GM18498 (cell line): ENCODE measurements around the gene ARHGEF38.
"Not testable (repeated sequence)": the region's sequence is repeated elsewhere in the genome, so short reads cannot be mapped to it uniquely, and the experiment has no call there.

Experiments used
- ATAC-seq: cut with Tn5 transposase; IDR thresholded peaks from one replicate; pipeline ENCODE4 v1.9.1; 2021; ENCODE audit warnings: mild to moderate bottlenecking, moderate library complexity; ENCODE audit not compliant: unreplicated experiment

The ARHGEF38 gene

DNA sequence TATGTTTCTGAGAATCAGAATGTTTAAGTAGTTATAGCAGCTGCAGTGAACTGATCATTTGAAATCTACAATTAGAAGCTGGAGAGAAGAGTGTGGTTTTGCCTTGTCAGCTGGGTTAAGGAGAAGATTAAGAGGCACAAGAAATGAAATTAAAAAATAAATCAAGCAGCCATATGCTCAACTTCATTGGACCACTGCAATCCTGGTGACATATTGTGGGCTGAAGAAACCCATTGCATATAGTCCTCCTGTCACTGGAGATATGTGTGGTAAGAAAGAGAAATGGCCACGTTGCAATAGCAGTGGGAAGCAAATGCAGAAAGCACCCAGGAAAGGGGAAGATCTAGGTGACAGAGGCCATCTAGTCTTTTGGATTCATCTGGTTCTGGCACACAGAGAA is 93.0 kb downstream of the ARHGEF38 start:
- ATAC-seq = no peak

DNA sequence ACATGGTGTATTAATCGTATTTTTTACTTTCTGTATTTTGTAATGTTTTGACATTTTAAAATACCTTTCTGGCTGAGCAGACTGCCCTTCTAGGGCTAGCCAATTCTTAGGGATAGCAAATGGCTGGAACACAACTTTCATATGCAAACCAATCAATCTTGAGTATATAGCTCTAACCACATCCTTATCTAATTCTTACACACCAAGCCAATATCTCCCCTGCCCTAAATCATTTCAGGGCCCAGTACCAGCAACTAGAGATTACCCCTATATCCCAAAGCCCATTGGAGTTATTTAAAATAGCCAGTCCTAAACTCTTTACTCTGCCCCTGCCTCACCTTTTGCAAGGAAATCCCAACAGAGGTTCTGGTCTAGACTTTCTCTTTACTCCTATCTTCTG is 97.8 kb downstream of the ARHGEF38 start:
- no peak for ATAC-seq

DNA sequence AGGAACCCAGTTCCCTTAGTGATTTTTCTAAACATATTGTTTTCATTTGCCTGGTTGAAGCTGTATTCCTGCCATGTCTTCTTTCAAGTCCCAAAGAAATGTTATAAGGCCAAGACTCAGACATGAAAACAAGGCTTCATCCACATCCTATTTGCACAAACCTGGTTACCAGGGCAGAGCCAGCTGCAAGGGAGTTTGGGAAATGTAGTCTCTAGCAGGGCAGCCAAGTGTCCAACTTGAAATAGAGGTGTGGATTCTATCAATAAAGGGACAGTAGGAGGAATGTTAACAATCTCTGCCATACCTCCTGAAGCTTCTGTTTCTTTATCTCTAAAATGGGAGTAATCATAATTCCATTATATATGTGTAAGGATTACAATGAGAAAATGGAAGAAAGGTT is 99.5 kb downstream of the ARHGEF38 start:
- no peak for ATAC-seq

DNA sequence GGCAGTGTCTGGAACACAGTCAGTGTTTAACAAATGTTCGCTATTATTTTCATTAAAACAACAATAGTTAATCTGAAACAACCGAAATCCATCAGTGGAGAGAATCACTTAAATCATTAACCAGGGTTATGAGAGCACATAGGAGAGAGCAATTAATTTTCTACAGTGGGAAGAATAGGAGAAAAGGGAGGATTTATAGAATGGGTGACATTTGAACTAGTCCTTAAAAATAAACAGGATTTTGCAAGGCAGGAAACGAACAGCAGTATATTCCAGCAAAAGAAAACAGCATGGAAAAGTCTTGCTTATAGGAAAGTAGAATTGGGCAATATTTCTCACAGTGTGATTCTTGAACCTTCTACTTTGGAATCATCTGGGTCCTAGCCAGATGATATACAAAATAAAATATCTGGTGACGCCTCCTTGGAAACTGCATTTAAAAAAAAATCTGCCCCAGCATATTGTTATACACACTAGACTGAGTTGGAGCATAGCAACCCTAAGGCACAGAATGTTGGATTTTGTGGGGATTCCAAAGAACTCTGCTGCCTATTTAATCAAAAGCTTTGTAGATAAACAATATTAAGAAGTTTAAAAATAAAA is 100.0 kb downstream of the ARHGEF38 start:
- ATAC-seq = no peak

DNA sequence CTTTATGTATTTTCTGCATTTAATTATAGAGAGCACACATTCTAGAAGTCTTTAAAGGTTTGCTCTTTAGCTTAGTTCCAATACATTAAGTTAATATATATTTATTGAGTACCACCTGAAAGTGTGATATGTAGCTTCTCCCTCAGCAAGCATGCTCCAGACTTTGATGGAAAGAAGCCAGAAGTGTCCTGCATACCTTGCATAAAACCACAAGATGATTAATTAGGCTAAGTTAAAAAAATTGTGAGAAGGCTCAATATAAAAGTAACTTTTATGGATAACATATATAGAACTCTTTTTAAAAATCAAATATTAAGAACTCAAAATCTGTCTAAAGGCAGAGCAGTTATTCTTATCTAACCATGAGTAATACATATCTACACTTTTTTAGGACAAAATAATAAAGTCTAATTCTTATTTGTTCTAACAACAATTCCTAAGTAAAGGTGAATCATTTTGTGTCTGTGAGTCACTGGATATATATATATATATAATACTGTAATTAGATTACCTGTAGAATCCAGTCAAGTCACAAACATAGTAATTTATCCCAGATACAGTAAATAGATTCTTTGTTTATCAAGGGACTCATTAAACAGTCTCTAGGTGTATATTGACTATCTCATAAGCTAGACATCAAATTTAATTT is 104.8 kb downstream of the ARHGEF38 start:
- ATAC-seq = no peak

DNA sequence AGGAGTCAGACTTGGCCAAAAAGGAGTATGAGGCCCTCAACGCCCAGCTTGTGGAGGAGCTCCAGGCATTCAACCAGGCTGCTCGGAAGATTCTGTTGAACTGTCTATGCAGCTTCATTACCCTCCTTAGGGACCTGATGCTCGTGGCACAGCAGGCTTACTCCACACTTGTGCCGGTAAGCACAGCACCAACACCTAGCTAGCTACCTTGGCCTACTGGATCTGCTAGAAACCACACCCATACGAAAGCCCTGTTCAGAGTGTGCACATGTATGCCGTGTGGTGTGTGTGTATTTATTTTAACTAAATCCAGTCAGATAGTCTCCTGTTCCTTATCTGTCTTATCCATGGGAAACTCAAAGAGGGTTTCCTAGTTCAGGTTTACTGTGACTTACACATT is 106.8 kb downstream of the ARHGEF38 start:
- ATAC-seq = no peak

DNA sequence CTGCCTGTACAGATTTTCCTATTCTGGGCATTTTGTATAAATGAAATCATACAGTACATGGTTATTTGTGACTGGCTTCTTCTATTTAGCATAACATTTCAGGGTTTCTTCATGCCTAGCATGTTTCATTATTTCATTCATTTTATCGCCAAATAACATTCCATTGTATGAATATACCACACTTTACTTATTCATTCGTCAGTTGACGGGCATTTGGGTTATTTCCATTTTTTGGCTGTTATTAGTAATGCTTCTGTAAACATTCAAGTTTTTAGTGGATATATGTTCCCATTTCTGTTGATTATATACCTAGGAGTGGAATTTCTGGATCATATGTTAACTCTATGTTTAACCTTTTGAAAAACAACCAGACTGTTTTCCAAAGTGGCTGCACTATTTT is 108.6 kb downstream of the ARHGEF38 start:
- no peak for ATAC-seq

DNA sequence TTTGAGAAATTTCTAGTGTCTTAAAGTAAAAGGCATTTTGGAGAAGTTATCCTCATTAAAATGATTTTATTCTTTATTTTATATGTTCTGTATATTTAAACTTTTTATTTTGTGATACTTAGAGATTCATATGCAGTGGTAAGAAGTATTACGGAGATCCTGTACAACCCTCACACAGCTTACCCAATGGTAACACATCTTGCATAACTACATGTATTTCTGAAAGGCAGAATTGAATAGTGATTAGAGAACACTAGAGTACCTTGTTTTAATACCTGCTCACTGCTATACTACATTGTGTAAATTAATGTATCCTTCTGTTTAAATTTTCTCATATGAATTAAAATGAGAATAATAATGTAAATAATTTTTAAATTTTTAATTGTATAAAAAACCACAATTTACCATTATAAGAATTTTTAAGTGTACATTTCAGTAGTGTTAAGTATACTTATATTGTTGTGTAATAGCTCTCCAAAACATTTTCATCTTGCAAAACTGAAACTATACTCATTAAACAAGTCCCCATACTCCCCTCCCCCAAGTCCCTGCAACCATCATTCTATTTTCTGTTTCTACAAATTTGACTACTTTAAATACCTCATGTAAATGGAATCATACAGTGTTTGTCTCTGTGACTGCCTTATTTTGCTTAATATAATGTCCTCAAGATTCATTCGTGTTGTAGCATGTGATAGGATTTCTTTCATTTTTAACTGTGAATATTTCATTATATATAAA is 110.7 kb downstream of the ARHGEF38 start:
- peak; percentile 35 for ATAC-seq

DNA sequence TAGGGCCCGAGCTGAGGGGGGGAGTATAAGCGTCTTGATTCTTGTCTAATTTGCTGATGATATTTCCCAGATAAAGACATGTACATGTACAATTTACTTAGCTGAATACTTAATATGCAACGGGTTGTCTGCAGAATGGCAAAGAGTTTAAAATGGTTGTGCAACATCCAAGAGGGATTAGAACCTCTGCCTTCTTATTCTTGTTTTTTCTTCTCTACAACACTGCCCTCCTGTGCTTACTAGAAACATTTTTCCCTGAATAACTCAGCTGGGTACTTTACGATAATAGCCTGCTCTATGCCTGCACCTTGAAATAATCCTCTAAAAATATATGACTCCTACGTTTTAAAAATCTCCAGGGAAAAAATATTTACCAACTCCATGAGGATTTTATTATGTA is 114.3 kb downstream of the ARHGEF38 start:
- ATAC-seq = no peak

DNA sequence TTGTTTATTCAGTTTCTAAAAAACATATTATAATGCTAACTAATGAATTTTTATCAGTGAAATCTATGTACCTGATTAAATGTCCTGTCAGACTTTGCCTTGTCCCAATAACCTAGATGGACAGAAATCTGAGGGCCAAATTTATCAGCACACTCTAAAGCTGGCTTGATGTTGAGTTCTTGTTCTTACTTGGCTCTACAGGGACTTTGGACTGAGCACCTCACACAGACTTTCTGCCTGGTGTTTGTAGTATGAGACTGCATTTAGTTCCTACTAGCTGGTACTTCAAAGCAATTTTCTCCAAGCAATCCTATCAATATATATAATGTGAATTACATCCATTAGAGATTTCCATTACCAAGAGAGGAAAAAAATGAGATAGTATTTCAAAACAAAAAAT is 118.3 kb downstream of the ARHGEF38 start:
- ATAC-seq = no peak

DNA sequence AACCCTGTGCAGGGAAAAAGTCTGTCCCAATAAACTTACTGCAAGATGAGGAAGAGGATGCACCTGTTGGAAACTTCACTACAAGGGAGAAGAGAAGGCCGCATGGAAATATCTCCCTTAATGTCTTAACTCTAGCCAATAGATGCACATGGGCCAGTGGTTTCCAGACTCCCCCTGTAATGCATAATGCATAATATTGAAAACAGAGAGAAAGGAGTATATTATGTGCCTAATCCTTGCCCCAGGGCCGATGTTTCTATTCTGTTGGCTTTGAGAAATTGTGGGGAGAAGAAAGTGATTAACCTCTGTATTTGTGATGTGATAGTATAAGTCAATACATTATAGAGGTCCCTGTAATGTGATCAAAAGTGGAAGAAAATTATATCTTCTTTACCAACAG is 118.9 kb downstream of the ARHGEF38 start:
- ATAC-seq = no peak

DNA sequence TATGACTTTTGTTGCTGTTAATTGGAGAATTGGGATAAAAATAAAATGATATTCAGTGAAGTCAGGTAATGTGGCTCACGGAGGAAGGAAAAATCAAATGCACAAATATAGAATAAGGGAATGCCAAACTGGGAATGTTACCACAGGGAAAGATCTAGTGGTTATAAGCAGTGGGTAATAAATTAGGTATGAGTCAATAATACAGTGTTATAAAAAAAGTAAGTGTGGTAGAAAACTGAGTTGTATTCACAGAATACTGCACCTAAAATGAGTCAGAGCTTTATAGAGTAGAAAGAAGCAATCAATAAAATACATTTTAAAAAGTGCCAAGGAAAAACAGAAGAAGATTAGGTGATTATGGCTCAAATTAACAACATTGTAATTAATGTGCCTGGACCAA is 121.6 kb downstream of the ARHGEF38 start:
- ATAC-seq = no peak

DNA sequence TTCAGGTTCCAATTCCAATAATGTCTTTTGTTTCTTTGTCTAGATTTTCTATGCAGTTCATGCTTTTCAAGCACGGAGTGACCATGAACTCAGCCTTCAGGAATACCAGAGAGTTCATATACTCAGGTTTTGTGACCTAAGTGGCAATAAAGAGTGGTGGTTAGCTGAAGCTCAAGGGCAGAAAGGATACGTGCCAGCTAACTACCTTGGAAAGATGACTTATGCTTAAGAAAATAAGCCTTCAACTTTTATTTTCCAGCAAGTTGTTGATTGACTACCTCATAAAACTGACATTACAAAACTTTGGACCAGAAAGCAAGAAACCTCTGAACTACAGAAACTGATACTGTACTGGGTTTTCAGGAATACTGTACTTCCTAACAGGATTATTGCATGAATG is 125.3 kb downstream of the ARHGEF38 start:
- ATAC-seq = no peak

DNA sequence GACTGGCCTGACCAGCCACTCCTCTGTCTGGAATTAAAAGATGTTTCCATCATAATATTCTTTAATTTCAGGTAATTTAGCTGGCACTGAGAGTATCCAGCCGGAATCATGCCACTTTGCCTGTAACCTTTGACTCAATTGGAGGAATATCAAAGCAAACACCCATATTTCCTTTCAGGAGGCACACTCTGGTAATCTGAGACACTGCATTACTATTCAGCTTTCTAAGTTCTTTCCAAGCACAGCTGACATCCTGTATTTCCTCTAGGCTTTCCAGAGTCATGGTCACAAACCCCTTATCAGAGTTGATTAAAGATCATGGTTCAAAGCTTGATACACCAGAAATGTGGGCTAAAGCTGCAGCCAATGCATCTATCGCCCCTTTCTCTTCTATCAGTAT is 126.8 kb downstream of the ARHGEF38 start:
- ATAC-seq = no peak

DNA sequence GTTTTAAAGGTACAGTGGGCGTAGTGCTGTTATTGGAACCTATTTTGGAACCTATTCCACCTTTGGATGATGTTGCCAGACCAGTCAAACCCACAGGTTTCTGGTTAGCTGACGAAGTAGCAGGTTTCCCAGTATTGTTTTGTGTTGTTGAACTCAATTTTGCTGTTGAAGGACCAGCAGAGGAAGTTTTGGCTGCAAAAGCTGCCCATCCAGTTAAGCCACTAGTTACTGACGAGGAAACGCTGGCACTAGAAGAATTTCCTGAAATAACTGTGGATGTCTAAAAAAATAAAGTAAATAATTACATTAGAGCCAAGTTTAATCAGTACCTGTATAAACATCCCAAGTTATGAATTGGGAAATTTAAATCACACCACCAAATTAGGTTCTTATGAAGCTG is 130.6 kb downstream of the ARHGEF38 start:
- ATAC-seq = no peak

DNA sequence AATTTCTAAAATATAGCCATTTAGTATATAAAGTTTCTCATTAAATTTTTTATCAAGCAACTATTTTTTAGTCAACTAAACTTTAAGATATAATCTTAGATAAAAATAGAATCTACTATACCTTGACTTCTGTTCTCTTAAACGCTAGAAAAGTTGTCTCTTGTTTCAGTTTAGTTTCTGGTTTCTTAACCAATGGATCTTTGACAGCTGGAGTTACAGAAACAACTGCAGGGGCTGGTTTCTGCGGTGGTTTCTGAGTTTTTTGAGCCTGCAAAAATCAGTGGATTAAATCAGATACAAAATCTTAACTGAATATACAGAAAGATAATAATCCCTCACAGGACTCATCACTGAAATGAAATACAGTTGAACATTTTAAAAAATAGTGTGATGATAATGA is 134.2 kb downstream of the ARHGEF38 start:
- peak; percentile 48 for ATAC-seq

DNA sequence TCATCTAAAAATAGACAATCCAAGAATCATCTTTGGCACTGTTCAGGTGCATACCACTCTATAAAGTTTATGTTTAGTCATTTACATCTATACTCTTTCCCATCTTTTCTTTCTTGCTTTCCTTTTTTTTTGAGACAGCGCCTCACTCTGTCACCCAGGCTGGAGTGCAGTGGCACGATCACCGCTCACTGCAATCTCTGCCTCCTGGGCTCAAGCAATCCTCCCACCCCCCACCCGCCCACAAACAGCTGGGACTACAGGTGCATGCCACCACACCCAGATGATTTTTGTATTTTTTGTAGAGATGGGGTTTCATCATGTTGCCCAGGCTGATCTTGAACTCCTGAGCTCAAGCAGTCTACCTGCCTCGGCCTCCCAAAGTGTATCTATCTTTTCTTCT is 142.4 kb downstream of the ARHGEF38 start:
- not testable (repeated sequence) for ATAC-seq

DNA sequence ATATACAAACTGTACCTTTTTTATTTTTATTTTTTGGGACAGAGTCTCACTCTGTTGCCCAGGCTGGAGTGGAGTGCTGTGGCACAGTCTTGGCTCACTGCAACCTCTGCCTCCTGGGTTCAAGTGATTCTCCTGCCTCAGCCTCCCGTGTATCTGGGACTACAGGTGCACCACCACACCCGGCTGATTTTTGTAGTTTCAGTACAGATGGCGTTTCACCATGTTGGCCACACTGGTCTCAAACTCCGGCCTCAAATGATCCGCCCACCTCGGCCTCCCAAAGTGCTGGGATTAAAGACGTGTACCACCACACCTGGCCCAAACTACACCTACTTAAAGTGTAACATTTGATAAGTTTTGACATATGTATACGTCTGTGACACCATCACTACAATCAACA is 143.4 kb downstream of the ARHGEF38 start:
- ATAC-seq = not testable (repeated sequence)

DNA sequence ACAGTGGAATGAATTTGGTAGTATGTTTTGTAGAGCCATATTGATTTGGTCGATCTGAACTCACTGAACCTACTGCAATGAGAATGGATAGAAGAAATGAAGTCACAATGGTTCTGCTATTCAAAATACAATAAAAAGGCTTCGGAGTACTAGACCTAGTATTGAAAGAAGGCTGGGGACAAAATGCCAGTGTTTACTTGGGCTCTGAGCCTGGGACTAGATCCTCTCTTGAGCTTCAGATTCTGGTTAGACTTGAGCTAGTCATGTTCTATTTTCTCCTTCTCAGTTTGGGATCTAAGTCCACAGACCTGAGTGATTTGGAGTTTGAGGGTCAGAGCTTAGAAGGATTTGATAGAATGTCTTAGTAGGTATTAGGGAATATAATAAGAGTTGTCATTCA is 146.2 kb downstream of the ARHGEF38 start:
- no peak for ATAC-seq

DNA sequence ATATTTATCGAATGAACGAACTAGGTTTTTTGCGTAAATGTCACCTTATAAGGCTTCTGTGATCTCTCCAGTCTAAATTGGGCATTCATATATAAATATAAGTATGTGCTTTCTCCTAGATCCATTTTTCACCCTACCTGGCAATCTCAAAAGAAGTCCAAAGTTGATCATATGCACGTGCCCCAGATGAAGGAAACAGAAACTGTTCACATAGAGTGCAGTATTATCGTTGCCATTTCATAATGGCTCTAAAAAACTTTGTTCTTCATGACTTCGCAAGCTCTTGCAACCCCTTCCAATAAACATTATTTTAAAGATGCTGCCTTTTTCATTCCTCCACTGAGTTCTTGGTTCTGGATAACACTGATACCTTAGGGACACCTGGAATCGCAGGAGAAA is 155.4 kb downstream of the ARHGEF38 start:
- ATAC-seq = no peak

DNA sequence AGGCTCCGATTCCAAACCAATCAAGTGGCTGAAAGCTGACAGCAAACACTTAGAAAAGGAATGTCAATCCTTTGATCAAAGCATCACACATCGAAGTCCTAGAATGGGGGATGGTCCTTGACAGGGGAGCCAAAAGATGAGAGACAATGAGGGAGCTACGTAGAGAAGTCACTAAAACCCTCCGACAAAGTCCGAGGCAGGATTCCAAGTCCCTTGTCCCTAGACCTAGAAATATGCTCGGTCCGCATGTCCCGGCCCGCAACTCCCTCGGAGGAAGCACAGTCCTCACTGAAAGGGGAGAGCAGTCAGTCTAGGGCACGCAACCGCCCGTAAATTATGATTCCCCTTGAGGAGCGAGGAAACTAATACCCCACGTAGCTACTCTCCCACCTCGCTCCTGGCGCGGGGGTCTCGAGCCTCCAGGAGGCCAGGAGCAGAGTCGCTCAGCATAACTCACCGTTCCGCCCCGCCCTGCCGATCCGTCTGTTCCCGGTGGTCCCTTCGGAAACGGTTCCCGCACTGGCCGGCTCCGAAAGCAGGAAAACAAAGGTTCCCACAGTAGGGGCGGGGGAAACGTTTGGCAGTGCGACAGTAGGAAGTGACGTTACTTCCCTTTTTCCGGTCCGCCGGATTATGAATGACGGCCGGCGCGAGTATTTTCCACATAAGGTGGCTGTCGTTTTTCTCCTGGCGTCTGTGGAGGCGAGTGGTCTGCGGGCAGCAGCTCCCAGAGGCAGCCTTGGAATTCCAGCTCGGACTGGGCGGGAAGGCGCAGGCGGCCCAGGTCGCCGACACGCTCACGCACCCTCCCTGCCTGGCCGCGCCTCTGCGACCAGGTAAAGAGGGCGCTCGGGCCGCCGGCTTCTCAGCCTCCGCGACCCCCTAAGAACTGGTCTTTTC is 156.0 kb downstream of the ARHGEF38 start, which contains the start of the genes GSTCD and INTS12:
Gene GSTCD (plus strand): TSS at position 604 of the 900 bp plus-strand sequence. CDS start 8,830 bp downstream, outside the sequence.
Gene INTS12 (minus strand): TSS at position 509 of the 900 bp plus-strand sequence. CDS start 8,684 bp downstream, outside the sequence.
- peak; percentile 84 for ATAC-seq
